HEK293T (cell line): ENCODE data around the gene RAN.

Experiments used
- CTCF ChIA-PET: fragments of 350-600 bp; formaldehyde crosslinking; extraction: SDS; loops from one replicate; lab custom pipeline; 2021; ENCODE audit warnings: antibody characterized with exemption, inconsistent platforms; lab: Yijun Ruan, JAX
- POLR2A ChIA-PET: fragments of 350-600 bp; formaldehyde crosslinking; extraction: SDS; loops from one replicate; lab custom pipeline; 2020; ENCODE audit warnings: antibody characterized with exemption, inconsistent platforms; lab: Yijun Ruan, JAX
- DNase-seq: peaks from one replicate; pipeline ENCODE4 v3.0.0; 2012; ENCODE audit warnings: mixed read lengths; ENCODE audit errors: extremely low spot score
- ARNT ChIP-seq: fragments of 450-650 bp; IDR thresholded peaks from 2 replicates; pipeline ENCODE4 v1.6.1; 2017; ENCODE audit warnings: mild to moderate bottlenecking
- BHLHE40 ChIP-seq: fragments of 450-650 bp; IDR thresholded peaks from 2 replicates; pipeline ENCODE4 v1.6.1; 2016; ENCODE audit warnings: mild to moderate bottlenecking, moderate library complexity, borderline replicate concordance
- CTBP1 ChIP-seq: fragments of 450-650 bp; IDR thresholded peaks from 2 replicates; pipeline ENCODE4 v1.6.1; 2016; ENCODE audit warnings: borderline replicate concordance
- ELF4 ChIP-seq: fragments of 450-650 bp; IDR thresholded peaks from 2 replicates; pipeline ENCODE4 v1.6.1; 2017; ENCODE audit warnings: antibody characterized with exemption
- FOXA1 ChIP-seq: fragments of 450-650 bp; IDR thresholded peaks from 2 replicates; pipeline ENCODE4 v1.6.1; 2016; ENCODE audit warnings: mild to moderate bottlenecking
- FOXK2 ChIP-seq: fragments of 450-650 bp; IDR thresholded peaks from 2 replicates; pipeline ENCODE4 v1.6.1; 2016; ENCODE audit warnings: mild to moderate bottlenecking
- FOXM1 ChIP-seq: fragments of 450-650 bp; IDR thresholded peaks from 2 replicates; pipeline ENCODE4 v1.6.1; 2017; ENCODE audit warnings: mild to moderate bottlenecking, borderline replicate concordance
- HDGF ChIP-seq: fragments of 450-650 bp; IDR thresholded peaks from 2 replicates; pipeline ENCODE4 v1.6.1; 2017; ENCODE audit warnings: antibody characterized with exemption, borderline replicate concordance
- L3MBTL2 ChIP-seq: fragments of 450-650 bp; conservative IDR thresholded peaks from 2 replicates; pipeline ENCODE4 v1.6.1; 2016; ENCODE audit warnings: mild to moderate bottlenecking
- LEF1 ChIP-seq: fragments of 450-650 bp; IDR thresholded peaks from 2 replicates; pipeline ENCODE4 v1.6.1; 2017; ENCODE audit warnings: mild to moderate bottlenecking, borderline replicate concordance
- NFRKB ChIP-seq: fragments of 450-650 bp; IDR thresholded peaks from 2 replicates; pipeline ENCODE4 v1.6.1; 2016; ENCODE audit warnings: mild to moderate bottlenecking, moderate library complexity
- PKNOX1 ChIP-seq: fragments of 450-650 bp; IDR thresholded peaks from 2 replicates; pipeline ENCODE4 v1.6.1; 2016
- SP1 ChIP-seq: fragments of 450-650 bp; IDR thresholded peaks from 2 replicates; pipeline ENCODE4 v1.6.1; 2017
- SUZ12 ChIP-seq: fragments of 450-650 bp; IDR thresholded peaks from 2 replicates; pipeline ENCODE4 v1.6.1; 2016; ENCODE audit warnings: mild to moderate bottlenecking
- TARDBP ChIP-seq: fragments of 450-650 bp; IDR thresholded peaks from 2 replicates; pipeline ENCODE4 v1.6.1; 2016
- ZNF384 ChIP-seq: fragments of 450-650 bp; IDR thresholded peaks from 2 replicates; pipeline ENCODE4 v1.6.1; 2016

Gene RAN

GRCh38 chr12:130876297-130876696 is 4.4 kb downstream of the RAN start:
- TF ChIP-seq SP1 (no peak), CTBP1 (no peak), PKNOX1 (no peak), BHLHE40 (no peak), L3MBTL2 (no peak), TARDBP (no peak), NFRKB (no peak), ELF4 (no peak), FOXA1 (no peak), HDGF (no peak), ARNT (no peak), SUZ12 (no peak), FOXM1 (no peak), ZNF384 (no peak), LEF1 (no peak), FOXK2 (no peak)
- no peak for DNase-seq
- ChIA-PET POLR2A (no interaction called here), CTCF (no interaction called here)

- DNase-seq = no peak
- TF ChIP-seq ZNF384 (0 out of 2 replicates have a peak, but pooled peaks have one; percentile 20), HDGF (no peak), BHLHE40 (no peak), L3MBTL2 (no peak)
- ChIA-PET POLR2A (no interaction called here), CTCF (no interaction called here)
Measured at GRCh38 chr12:130876758-130877157, 4.9 kb downstream of the RAN start.

GRCh38 chr12:130877333-130877732 is 5.5 kb downstream of the RAN start:
- ChIA-PET CTCF (no interaction called here), POLR2A (no interaction called here)
- no peak for DNase-seq
- TF ChIP-seq FOXA1 = no peak
- 0 out of 2 replicates have a peak, but pooled peaks have one; percentile 5 for TF ChIP-seq ELF4

- ChIA-PET POLR2A (no interaction called here), CTCF (no interaction called here)
- DNase-seq = no peak
- TF ChIP-seq LEF1 = no peak
- TF ChIP-seq FOXM1 = no peak
- TF ChIP-seq NFRKB = no peak
- TF ChIP-seq PKNOX1 = no peak
- TF ChIP-seq ELF4 = no peak
- no peak for TF ChIP-seq FOXA1
- TF ChIP-seq ZNF384 = no peak
- no peak for TF ChIP-seq ARNT
- TF ChIP-seq FOXK2 = no peak
- no peak for TF ChIP-seq SP1
- no peak for TF ChIP-seq L3MBTL2
- no peak for TF ChIP-seq SUZ12
- no peak for TF ChIP-seq HDGF
- no peak for TF ChIP-seq CTBP1
- TF ChIP-seq TARDBP = no peak
- no peak for TF ChIP-seq BHLHE40
Measured at GRCh38 chr12:130878193-130879185, 6.6 kb downstream of the RAN start.

GRCh38 chr12:130879212-130879686 is 7.4 kb downstream of the RAN start:
- TF ChIP-seq PKNOX1 = no peak
- TF ChIP-seq ARNT = no peak
- no peak for TF ChIP-seq TARDBP
- no peak for TF ChIP-seq LEF1
- no peak for TF ChIP-seq FOXA1
- no peak for TF ChIP-seq CTBP1
- TF ChIP-seq BHLHE40 = no peak
- POLR2A ChIA-PET = no interaction called here
- CTCF ChIA-PET = interaction anchor here (0.6 kb wide), 1 partner anchor 254 kb away, joined by 3 read pairs; no protein-coding TSS in a partner anchor
- no peak for DNase-seq

GRCh38 chr12:130879781-130880389 is 8.0 kb downstream of the RAN start:
- DNase-seq = no peak
- ChIA-PET POLR2A (no interaction called here), CTCF (interaction anchor here (0.6 kb wide), 1 partner anchor 253 kb away, joined by 3 read pairs; no protein-coding TSS in a partner anchor)
- TF ChIP-seq HDGF = no peak
- no peak for TF ChIP-seq FOXM1
- no peak for TF ChIP-seq CTBP1
- TF ChIP-seq SUZ12 = no peak
- no peak for TF ChIP-seq NFRKB
- no peak for TF ChIP-seq L3MBTL2
- no peak for TF ChIP-seq FOXA1
- TF ChIP-seq LEF1 = no peak
- no peak for TF ChIP-seq SP1
- TF ChIP-seq TARDBP = no peak
- TF ChIP-seq ARNT = no peak
- no peak for TF ChIP-seq PKNOX1
- TF ChIP-seq ZNF384 = no peak
- TF ChIP-seq FOXK2 = no peak
- TF ChIP-seq BHLHE40 = no peak
- TF ChIP-seq ELF4 = no peak
